SU-DHL-6 (cell line): ENCODE data around the gene FRMPD4.

Source experiments
- H2AFZ ChIP-seq: fragments of 200-600 bp; sonication (generic); 2 replicates; pipeline ENCODE4 v1.6.1; 2014; ENCODE audit warnings: low read depth, mild to moderate bottlenecking, moderate library complexity, mixed read lengths, antibody characterized with exemption, low read length; ENCODE audit not compliant: severe bottlenecking
- H3F3A ChIP-seq: fragments of 200-600 bp; shearing (Covaris generic); 2 replicates; pipeline ENCODE4 v1.6.0; 2016; ENCODE audit warnings: antibody characterized with exemption, mild to moderate bottlenecking; ENCODE audit not compliant: insufficient read depth
- H3K27ac ChIP-seq: fragments of 200-600 bp; sonication (generic); 2 replicates; pipeline ENCODE4 v1.5.1; 2016; ENCODE audit warnings: low read depth, mild to moderate bottlenecking, low read length, moderate library complexity, mixed read lengths
- H3K27me3 ChIP-seq: fragments of 200-600 bp; sonication (generic), shearing (Covaris generic); 2 replicates; pipeline ENCODE4 v1.6.0; 2014; ENCODE audit warnings: mild to moderate bottlenecking, low read length
- H3K36me3 ChIP-seq: fragments of 200-600 bp; sonication (generic); 2 replicates; pipeline ENCODE4 v1.6.1; 2014; ENCODE audit warnings: mild to moderate bottlenecking, low read length, mixed read lengths
- H3K4me2 ChIP-seq: fragments of 300-600, 200-600 bp; shearing (Covaris generic), sonication (generic); 2 replicates; pipeline ENCODE4 v1.6.0; 2014; ENCODE audit warnings: low read length, low read depth, mild to moderate bottlenecking; ENCODE audit not compliant: poor library complexity, severe bottlenecking
- H3K4me3 ChIP-seq: fragments of 200-600 bp; sonication (generic); 2 replicates; pipeline ENCODE4 v1.5.1; 2014; ENCODE audit warnings: antibody characterized with exemption, low read length, mild to moderate bottlenecking, mixed read lengths; ENCODE audit not compliant: insufficient read depth, poor library complexity, severe bottlenecking
- H3K79me2 ChIP-seq: fragments of 200-600 bp; sonication (generic); 2 replicates; pipeline ENCODE4 v1.6.1; 2014; ENCODE audit warnings: mild to moderate bottlenecking, low read length, moderate library complexity; ENCODE audit not compliant: insufficient read depth
- H3K9ac ChIP-seq: fragments of 200-600 bp; sonication (generic); 2 replicates; pipeline ENCODE4 v1.7.0; 2014; ENCODE audit warnings: mild to moderate bottlenecking, low read length
- H3K9me2 ChIP-seq: fragments of 200-600 bp; sonication (generic); replicated peaks from 2 replicates; pipeline ENCODE4 v1.6.1; 2014; ENCODE audit warnings: low read length; ENCODE audit not compliant: insufficient read depth
- H3K9me3 ChIP-seq: fragments of 200-600 bp; sonication (generic); 2 replicates; pipeline ENCODE4 v1.6.1; 2014; ENCODE audit warnings: low read length, mixed read lengths; ENCODE audit not compliant: insufficient read depth
- H4K20me1 ChIP-seq: fragments of 200-600 bp; sonication (generic); 2 replicates; pipeline ENCODE4 v1.6.1; 2014; ENCODE audit warnings: low read depth, mild to moderate bottlenecking, antibody characterized with exemption, low read length, moderate library complexity, mixed read lengths
- CTCF ChIP-seq: fragments of 200-600 bp; sonication (generic); IDR thresholded peaks from one replicate; pipeline ENCODE4 v1.5.1; 2017; ENCODE audit warnings: antibody characterized with exemption, mild to moderate bottlenecking, low read length, moderate library complexity; ENCODE audit not compliant: insufficient read depth, poor library complexity, severe bottlenecking
- EZH2phosphoT487 ChIP-seq: fragments of 200-600 bp; sonication (generic), shearing (Covaris generic); conservative IDR thresholded peaks from 2 replicates; pipeline ENCODE4 v1.6.1; 2018; ENCODE audit warnings: mild to moderate bottlenecking, antibody characterized with exemption, low read length, moderate library complexity, mixed read lengths

Gene FRMPD4

GRCh38 chrX:12439416-12439815, 301.1 kb downstream of the FRMPD4 start:
- no peaks in the 10 kb centered on the region for H3K9me3 ChIP-seq
- H3K27me3 ChIP-seq, result no peaks in the 10 kb centered on the region
- H3K27ac ChIP-seq, result no peak overlapping the region

DNA sequence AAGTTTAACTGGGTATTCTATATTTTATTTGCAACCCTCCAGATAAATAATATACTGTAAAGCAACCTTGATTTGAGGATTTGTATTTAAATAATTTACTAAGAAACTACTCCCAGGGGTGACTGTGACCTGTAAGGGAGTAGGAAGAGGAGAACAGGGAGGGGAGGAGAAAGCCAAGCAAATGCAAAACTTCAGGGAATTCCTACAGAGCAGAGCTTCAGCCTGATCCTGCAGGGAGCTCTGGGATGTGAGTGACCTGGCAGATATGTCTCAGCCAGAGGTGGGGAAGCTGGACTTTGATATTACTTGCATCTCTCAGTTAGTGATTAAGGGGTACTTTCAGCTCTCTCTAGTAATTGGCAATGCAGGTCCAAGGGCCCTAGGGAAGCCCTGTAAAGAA, 302.0 kb downstream of the FRMPD4 start:
- Histone ChIP-seq H2AFZ (no peak overlapping the region), H3F3A (no peaks in the 10 kb centered on the region), H3K9ac (no peak overlapping the region), H3K79me2 (no peaks in the 10 kb centered on the region), H3K27ac (no peak overlapping the region), H3K4me2 (no peak overlapping the region), H3K27me3 (no peaks in the 10 kb centered on the region), H3K36me3 (no peaks in the 10 kb centered on the region), H3K4me3 (no peak overlapping the region), H4K20me1 (no peaks in the 10 kb centered on the region), H3K9me3 (no peaks in the 10 kb centered on the region), H3K9me2 (no peaks in the 10 kb centered on the region)
- TF ChIP-seq CTCF (no peak), EZH2phosphoT487 (no peak)

More at GRCh38 chrX:12439416-12439815, 301.1 kb downstream of the FRMPD4 start:
- no peak overlapping the region for H3K4me3 ChIP-seq
- H3F3A ChIP-seq, result no peaks in the 10 kb centered on the region
- no peak overlapping the region for H2AFZ ChIP-seq
- no peaks in the 10 kb centered on the region for H3K79me2 ChIP-seq
- H3K9me2 ChIP-seq, result no peaks in the 10 kb centered on the region
- H3K9ac ChIP-seq, result no peak overlapping the region
- TF ChIP-seq EZH2phosphoT487 (no peak), CTCF (no peak)
- H4K20me1 ChIP-seq, result no peaks in the 10 kb centered on the region
- H3K36me3 ChIP-seq, result no peaks in the 10 kb centered on the region
- no peak overlapping the region for H3K4me2 ChIP-seq

GRCh38 chrX:12441381-12442128, 303.3 kb downstream of the FRMPD4 start:
- Histone ChIP-seq H3K9ac (no peak overlapping the region), H3K79me2 (no peaks in the 10 kb centered on the region), H3K4me3 (no peak overlapping the region), H2AFZ (no peak overlapping the region), H4K20me1 (no peaks in the 10 kb centered on the region), H3K36me3 (no peaks in the 10 kb centered on the region), H3K4me2 (no peak overlapping the region), H3F3A (no peaks in the 10 kb centered on the region), H3K9me3 (no peaks in the 10 kb centered on the region), H3K27me3 (no peaks in the 10 kb centered on the region), H3K9me2 (no peaks in the 10 kb centered on the region), H3K27ac (no peak overlapping the region)
- no peak for TF ChIP-seq EZH2phosphoT487

DNA sequence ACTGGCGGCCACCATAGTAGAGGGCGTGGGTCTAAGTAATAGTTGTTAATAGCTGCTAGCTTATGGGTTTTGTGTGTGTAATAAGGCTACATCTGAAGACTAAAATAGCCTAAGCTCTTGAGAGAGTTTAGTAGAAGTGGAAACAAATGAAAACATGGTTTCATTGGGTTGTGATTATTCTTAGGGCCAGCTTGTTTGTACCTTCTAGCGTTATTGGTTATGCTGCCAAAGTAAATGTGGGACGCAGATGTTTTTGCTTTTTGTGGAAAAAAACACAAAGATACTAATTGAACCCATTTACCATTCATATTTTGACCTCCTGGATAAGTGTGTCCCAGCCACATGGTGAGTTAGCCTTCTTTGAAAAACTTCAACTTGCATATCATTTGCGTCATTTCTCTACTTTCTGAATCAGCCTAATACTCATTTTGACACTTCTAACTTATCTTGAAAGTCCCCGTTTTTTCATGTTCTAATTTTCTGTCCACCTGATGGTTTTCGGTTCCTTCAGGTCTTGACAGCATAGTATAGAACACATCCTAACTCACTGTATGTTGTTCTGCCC, 305.3 kb downstream of the FRMPD4 start:
- H3K79me2 ChIP-seq, result no peaks in the 10 kb centered on the region
- H2AFZ ChIP-seq, result no peak overlapping the region
- H3K4me2 ChIP-seq, result no peak overlapping the region
- no peaks in the 10 kb centered on the region for H3K9me3 ChIP-seq
- H3K9ac ChIP-seq, result no peak overlapping the region
- H3K36me3 ChIP-seq, result no peaks in the 10 kb centered on the region
- H3K27ac ChIP-seq, result no peak overlapping the region
- H4K20me1 ChIP-seq, result no peaks in the 10 kb centered on the region
- H3K9me2 ChIP-seq, result no peaks in the 10 kb centered on the region
- no peaks in the 10 kb centered on the region for H3K27me3 ChIP-seq
- H3F3A ChIP-seq, result no peaks in the 10 kb centered on the region
- H3K4me3 ChIP-seq, result no peak overlapping the region
- TF ChIP-seq EZH2phosphoT487, result no peak
- no peak for TF ChIP-seq CTCF
